HL-60 (cell line): Measurements from ENCODE around the gene CHKB.

ENCODE experiments used
- DNase-seq, 2 experiments: peaks; one replicate each; pipeline ENCODE4 v3.0.0-alpha.2; 2010 to 2020; ENCODE audit warnings: low read depth in 1 of 2, low spot score in 1 of 2
- H3K27ac ChIP-seq: fragments of 250-450 bp; sonication (Bioruptor Pico); replicated peaks from 2 replicates; pipeline ENCODE4 v1.5.1; 2020; ENCODE audit warnings: mild to moderate bottlenecking, moderate library complexity
- H3K27me3 ChIP-seq: fragments of 250-450 bp; sonication (Bioruptor Pico); 2 replicates; pipeline ENCODE4 v1.5.1; 2021; ENCODE audit warnings: mild to moderate bottlenecking, moderate library complexity; ENCODE audit not compliant: insufficient read depth, poor library complexity, severe bottlenecking
- H3K4me3 ChIP-seq: replicated peaks from 2 replicates; pipeline ENCODE4 v1.5.1; 2011; ENCODE audit warnings: mild to moderate bottlenecking, control low read depth, low read length; ENCODE audit not compliant: insufficient read depth
- CTCF ChIP-seq: IDR thresholded peaks from one replicate; pipeline ENCODE4 v1.5.1; 2011; ENCODE audit warnings: low read length, control low read depth, inconsistent platforms; ENCODE audit not compliant: insufficient read depth
- GABPA ChIP-seq: IDR thresholded peaks from 2 replicates; pipeline ENCODE4 v1.6.1; 2012; ENCODE audit warnings: low read depth
- POLR2AphosphoS5 ChIP-seq: IDR thresholded peaks from 2 replicates; pipeline ENCODE4 v1.6.1; 2012; ENCODE audit warnings: low read depth
- REST ChIP-seq: IDR thresholded peaks from 2 replicates; pipeline ENCODE4 v1.6.1; 2012; ENCODE audit warnings: low read depth; ENCODE audit not compliant: insufficient replicate concordance
- SPI1 ChIP-seq: IDR thresholded peaks from 2 replicates; pipeline ENCODE4 v1.6.1; 2012; ENCODE audit warnings: low read depth, mild to moderate bottlenecking, borderline replicate concordance

Gene CHKB

GRCh38 chr22:50571264-50572175 lies 11.1 kb downstream of the CHKB start:
- Histone ChIP-seq H3K27ac (no peak overlapping the region), H3K4me3 (no peak overlapping the region), H3K27me3 (no peaks in the 10 kb centered on the region)
- no peak for DNase-seq
- TF ChIP-seq GABPA (no peak), CTCF (no peak), REST (no peak), SPI1 (no peak)

GRCh38 chr22:50570861-50571260 lies 11.8 kb downstream of the CHKB start:
- no peak overlapping the region for H3K4me3 ChIP-seq
- TF ChIP-seq POLR2AphosphoS5: no peak
- no peak for TF ChIP-seq GABPA
- TF ChIP-seq REST: no peak
- no peak for TF ChIP-seq CTCF
- TF ChIP-seq SPI1: no peak
- no peaks in the 10 kb centered on the region for H3K27me3 ChIP-seq
- no peak overlapping the region for H3K27ac ChIP-seq
- no peak for DNase-seq

GRCh38 chr22:50569896-50570535 lies 12.6 kb downstream of the CHKB start:
- no peak for DNase-seq
- no peak overlapping the region for H3K27ac ChIP-seq
- TF ChIP-seq REST: no peak
- no peak for TF ChIP-seq POLR2AphosphoS5
- TF ChIP-seq GABPA: no peak
- no peak for TF ChIP-seq SPI1
- no peak for TF ChIP-seq CTCF
- H3K27me3 ChIP-seq: no peaks in the 10 kb centered on the region
- H3K4me3 ChIP-seq: no peak overlapping the region
